Measurements from ENCODE around the gene KCNJ1. TPM values are rescaled to one million over a fixed set of nuclear protein-coding genes. Genes with fewer than 3 reads are reported as not detected.

KCNJ1 gene
- total and polyA plus RNA-seq, 9 of the 15 experiments (the other 6 are each of a cell fraction or from before 2014, with no cell fraction given) = not detected

DNA sequence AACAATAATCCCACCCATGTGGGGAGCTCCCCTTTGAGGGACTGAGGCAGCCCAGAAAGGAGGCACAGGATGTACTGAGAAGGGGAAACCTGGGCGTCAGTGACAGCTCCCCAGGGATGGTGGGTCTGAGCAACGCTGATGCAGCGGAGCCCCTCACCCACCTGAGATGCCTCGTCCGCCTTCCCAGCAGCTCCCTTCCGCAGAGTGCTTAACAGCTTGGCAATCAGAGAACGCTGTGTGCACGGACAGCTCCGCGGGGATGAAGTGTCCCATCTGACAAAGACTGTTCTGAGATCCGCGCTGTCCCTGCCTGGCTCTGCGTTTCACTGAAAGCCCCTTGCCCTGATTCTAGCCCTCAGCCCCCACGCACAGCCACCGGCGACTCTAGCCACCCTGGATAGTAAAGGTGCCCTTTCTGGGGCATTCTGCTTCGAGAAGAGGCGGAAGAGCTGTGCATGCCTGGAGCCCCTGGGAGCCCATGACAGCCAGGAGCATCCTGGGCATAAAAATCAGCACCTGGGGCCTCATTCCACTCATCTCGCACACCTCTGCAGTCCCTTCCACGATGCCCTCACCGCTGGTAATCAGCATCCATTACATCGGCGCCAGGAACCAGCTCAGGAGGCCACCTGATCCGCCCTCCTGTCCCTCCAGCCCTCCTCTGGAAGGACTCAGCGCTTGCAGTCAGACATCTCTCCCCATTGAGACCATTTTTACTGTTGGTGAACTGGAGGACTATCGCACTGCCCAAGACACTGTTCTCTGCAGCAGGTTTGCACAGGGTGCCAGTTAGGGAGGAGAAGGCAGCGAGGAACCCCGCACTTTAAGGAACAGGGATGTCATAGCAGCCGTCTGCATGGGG, 34.8 kb upstream of the KCNJ1 start:
- Histone ChIP-seq H3K79me2 (ENCODE audit: control insufficient read depth, insufficient read depth, low read length) (no peaks in the 10 kb centered on the region), H3K36me3 (ENCODE audit: control insufficient read depth, insufficient read depth, low read length) (no peaks in the 10 kb centered on the region), H3K4me1 (replicated peaks in 1 of 2; ENCODE audit: control insufficient read depth in 2 of 2, insufficient read depth in 2 of 2, low read length in 2 of 2) (0 out of 5 replicates have a peak, but pooled peaks cover 0 to 4% of the 10 kb centered on the region in 2 experiments), H3K9me3 (replicated peaks; ENCODE audit: control insufficient read depth, insufficient read depth, low read depth, low read length) (no peaks in the 10 kb centered on the region), H3K4me2 (ENCODE audit: insufficient read depth, low read length) (no peak overlapping the region), H3K27me3 (ENCODE audit: control insufficient read depth in 2 of 2, insufficient read depth in 2 of 2, low read length in 2 of 2) (peaks cover 11 to 36% of the 10 kb centered on the region in 2 experiments; a peak in 4 of 5 replicates), H3K4me3 (no peak overlapping the region), H3K9me1 (ENCODE audit: control insufficient read depth, insufficient read depth, low read length) (no peaks in the 10 kb centered on the region), H4K20me1 (replicated peaks; ENCODE audit: control insufficient read depth, insufficient read depth, low read length) (no peaks in the 10 kb centered on the region; the same call in 1 of the 2 replicates), H2AFZ (ENCODE audit: low read depth, low read length) (no peak overlapping the region), H3K9ac (ENCODE audit: insufficient read depth in 1 of 2, low read depth in 2 of 2, low read length in 2 of 2) (no peak overlapping the region), H3K27ac (ENCODE audit: extremely low read depth, low read depth, low read length) (no peak overlapping the region)
- TF ChIP-seq ZBTB8A (IDR thresholded peaks at IDR 0.05; ENCODE audit: partially characterized antibody) = no peak
- no peak for TF ChIP-seq CHCHD3 (CRISPR knock-in tag; IDR thresholded peaks at IDR 0.05)
- TF ChIP-seq, protein P1, sequence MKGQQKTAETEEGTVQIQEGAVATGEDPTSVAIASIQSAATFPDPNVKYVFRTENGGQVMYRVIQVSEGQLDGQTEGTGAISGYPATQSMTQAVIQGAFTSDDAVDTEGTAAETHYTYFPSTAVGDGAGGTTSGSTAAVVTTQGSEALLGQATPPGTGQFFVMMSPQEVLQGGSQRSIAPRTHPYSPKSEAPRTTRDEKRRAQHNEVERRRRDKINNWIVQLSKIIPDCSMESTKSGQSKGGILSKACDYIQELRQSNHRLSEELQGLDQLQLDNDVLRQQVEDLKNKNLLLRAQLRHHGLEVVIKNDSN (CRISPR knock-in tag; IDR thresholded peaks at IDR 0.05) = no peak
- TF ChIP-seq ZNF347 (CRISPR knock-in tag; IDR thresholded peaks at IDR 0.05; ENCODE audit: low read depth) = no peak
- no peak for TF ChIP-seq CXXC5 (CRISPR knock-in tag; IDR thresholded peaks at IDR 0.05)
- TF ChIP-seq SLC30A9 (CRISPR knock-in tag; IDR thresholded peaks at IDR 0.05) = no peak
- TF ChIP-seq NCOR1 (IDR thresholded peaks at IDR 0.05) = no peak
- WGBS (ENCODE audit: insufficient coverage, low coverage, missing lambda C conversion rate) = 1% methylated on average over 28 of the region's 29 CpGs
- FAIRE-seq = no peak
- POLR2A ChIA-PET = no interaction called here
- intact Hi-C loops (cut with micrococcal nuclease) = no loop called here
- no TSS peak for BruUV-seq (replicated peaks)
- DNase-seq (ENCODE audit: extremely low read depth in 1 of 4, low spot score in 3 of 4) = no peak
- CTCF ChIA-PET (ENCODE audit: low intra/inter-chr PET ratio) = no interaction called here
- ATAC-seq = no peak
- in situ Hi-C loops (cut with MboI) = no loop called here
